Measurements from ENCODE around the gene SIRPA. TPM values are rescaled to one million over a fixed set of nuclear protein-coding genes. Genes with fewer than 3 reads are reported as not detected.

Gene SIRPA
- polyA plus RNA-seq, 12 donors, result 20.9 to 37.6 (median 29.7) TPM; not detected in 1

- no peak for DNase-seq
These were observed 35.0 kb downstream of the SIRPA start for GRCh38 chr20:1930165-1930564.

GRCh38 chr20:1931830-1932229 is 36.6 kb downstream of the SIRPA start:
- no peak for DNase-seq

DNA sequence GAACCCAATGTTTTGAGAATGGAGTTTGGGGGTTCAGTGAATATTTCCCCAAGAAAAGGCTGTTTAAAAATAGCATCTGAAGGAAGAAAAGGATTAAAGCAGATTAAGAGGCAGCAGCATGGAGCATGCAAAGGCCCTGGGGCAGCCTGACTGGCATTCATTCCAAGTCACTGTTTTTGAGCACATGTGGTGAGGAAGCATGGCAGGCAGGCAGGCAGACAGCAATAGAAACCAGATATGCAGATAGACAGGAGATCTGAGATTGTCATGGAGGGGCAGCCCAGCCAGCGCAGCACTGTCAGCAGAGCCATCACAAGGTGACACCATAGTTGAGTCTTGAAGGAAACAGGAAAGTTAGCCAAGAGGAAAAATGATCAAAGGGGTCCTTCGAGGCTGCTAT is 37.8 kb downstream of the SIRPA start:
- DNase-seq, result no peak

- DNase-seq, result no peak
These were observed 38.3 kb downstream of the SIRPA start for GRCh38 chr20:1933465-1933870.

GRCh38 chr20:1934156-1934555 is 38.9 kb downstream of the SIRPA start:
- no peak for DNase-seq

- no peak for DNase-seq
These were observed 39.7 kb downstream of the SIRPA start for GRCh38 chr20:1934721-1935573.

DNA sequence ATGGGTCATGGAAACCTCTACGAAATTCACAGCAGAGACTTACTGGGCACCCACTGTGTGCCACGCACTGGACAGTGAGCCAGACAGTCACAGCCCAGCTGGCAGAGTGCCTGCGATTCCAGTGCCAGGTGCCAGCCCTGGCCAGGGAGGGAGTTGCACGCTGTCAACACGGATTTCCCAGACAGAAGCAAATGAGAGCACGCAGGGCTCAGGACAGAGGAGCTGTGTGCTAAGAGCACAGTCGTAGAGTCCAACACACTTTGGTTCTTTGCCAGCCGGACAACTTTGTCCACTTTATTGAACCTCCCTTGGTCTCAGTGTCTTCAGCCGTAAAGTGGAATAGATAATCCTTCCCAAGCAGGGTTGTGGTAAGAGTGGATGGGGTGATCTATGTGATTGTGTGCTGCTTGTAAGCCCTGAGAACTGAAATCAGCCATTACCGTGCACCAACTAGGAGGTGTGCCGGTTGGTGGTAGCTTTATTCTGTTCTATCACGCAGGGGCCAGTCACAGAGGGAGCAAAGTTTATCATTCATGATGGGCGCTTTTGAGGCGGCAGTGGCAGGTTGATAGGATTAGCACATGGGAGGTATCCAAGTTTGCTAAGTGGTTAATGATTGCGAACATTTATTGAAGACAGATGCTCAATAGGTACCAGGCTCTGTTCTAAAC is 40.6 kb downstream of the SIRPA start:
- no peak for DNase-seq

- no peak for DNase-seq
These were observed 42.2 kb downstream of the SIRPA start for GRCh38 chr20:1937316-1937976.

DNA sequence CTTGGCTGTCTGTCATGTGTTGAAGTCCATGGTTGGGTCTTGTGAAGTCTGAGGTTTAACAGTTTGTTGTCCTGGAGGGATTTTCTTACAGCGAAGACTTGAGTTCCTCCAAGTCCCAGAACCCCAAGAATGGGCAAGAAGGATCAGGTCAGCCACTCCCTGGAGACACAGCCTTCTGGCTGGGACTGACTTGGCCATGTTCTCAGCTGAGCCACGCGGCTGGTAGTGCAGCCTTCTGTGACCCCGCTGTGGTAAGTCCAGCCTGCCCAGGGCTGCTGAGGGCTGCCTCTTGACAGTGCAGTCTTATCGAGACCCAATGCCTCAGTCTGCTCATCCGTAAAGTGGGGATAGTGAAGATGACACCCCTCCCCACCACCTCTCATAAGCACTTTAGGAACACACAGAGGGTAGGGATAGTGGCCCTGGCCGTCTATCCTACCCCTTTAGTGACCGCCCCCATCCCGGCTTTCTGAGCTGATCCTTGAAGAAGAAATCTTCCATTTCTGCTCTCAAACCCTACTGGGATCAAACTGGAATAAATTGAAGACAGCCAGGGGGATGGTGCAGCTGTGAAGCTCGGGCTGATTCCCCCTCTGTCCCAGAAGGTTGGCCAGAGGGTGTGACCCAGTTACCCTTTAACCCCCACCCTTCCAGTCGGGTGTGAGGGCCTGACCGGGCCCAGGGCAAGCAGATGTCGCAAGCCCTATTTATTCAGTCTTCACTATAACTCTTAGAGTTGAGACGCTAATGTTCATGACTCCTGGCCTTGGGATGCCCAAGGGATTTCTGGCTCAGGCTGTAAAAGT is 43.5 kb downstream of the SIRPA start:
- DNase-seq, result no peak

GRCh38 chr20:1939270-1939595 is 44.0 kb downstream of the SIRPA start:
- no peak for DNase-seq

- DNase-seq, result no peak
These were observed 45.4 kb downstream of the SIRPA start for GRCh38 chr20:1940581-1940980.

GRCh38 chr20:1941226-1941625 is 46.0 kb downstream of the SIRPA start:
- no peak for DNase-seq

- DNase-seq, result no peak
These were observed 46.9 kb downstream of the SIRPA start for GRCh38 chr20:1942061-1942460.

DNA sequence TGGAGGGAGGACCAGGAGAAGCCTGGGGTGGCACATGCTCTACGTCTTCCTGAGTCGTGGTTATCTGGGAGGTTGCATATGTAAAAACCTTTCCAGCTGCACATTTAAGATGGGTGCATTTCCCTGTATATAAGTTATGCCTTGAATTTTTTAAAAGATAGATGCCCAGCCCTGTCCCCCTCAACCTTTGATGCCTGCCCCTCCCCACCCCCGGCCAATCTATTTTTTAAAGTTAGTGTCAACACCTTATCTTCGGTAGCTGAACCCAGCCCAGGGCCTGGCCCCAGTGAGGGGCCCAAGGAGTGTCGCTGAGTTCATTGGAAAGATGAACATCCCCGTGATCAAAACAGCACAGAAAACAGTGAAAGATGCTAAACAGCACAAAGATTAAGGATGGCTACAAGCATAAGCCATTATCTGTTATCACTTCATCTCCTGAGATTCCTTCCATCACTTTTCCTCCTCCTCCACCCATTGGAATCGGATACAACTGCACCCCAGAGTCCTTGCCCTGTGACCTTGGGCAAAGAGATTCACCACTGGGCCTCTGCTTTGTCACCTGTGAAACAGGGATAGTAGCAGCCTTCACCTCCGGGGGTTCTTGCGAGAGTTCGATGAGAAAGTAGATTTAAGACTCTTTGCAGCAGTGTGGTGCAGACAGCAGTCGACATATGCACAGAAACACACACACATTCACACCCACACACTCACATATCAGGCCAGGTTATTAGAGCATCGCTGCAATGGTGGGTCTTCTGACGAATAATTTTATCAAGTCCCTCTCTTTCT is 47.5 kb downstream of the SIRPA start:
- no peak for DNase-seq

- DNase-seq, result no peak
These were observed 48.2 kb downstream of the SIRPA start for GRCh38 chr20:1943275-1944002.

- no peak for DNase-seq
These were observed 49.3 kb downstream of the SIRPA start for GRCh38 chr20:1944345-1945091.

GRCh38 chr20:1945134-1945618 is 50.0 kb downstream of the SIRPA start:
- no peak for DNase-seq

GRCh38 chr20:1945660-1946059 is 50.5 kb downstream of the SIRPA start:
- no peak for DNase-seq

DNA sequence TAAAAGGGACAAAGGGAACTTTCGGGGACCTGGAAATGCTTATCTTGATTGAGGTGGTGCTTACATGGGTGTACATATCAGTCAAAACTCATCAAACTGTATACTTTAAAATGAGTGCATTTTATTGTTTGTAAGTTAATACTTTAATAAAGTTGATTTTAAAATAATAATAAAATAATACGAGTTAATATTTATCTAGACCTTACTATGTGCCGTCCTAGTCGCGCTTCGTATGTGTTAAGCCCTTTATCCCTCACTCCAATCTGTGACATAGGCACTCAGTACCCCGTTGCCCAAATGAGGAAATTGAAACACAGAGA is 51.2 kb downstream of the SIRPA start:
- no peak for DNase-seq
